ENCODE measurements around the gene GGT7.
"Not testable (repeated sequence)": the region's sequence is repeated elsewhere in the genome, so short reads cannot be mapped to it uniquely, and the experiment has no call there.

GGT7 gene

GRCh38 chr20:34880971-34881370 is 8.3 kb upstream of the GGT7 start:
- DNase-seq, result not testable (repeated sequence)

- no peak for DNase-seq
These were observed 7.7 kb upstream of the GGT7 start for GRCh38 chr20:34880215-34880850.

- DNase-seq, result no peak
These were observed 4.0 kb upstream of the GGT7 start, which contains the start of gene ACSS2 for GRCh38 chr20:34876406-34877282. TSS of gene ACSS2 (plus strand) at chr20:34876612. CDS start at chr20:34876646, 34 bp downstream.

- DNase-seq, result peak; percentile 94
These were observed 3.2 kb upstream of the GGT7 start for GRCh38 chr20:34875642-34876405.

- DNase-seq, result peak; percentile 82
These were observed 1.5 kb upstream of the GGT7 start for GRCh38 chr20:34874094-34874654.

GRCh38 chr20:34873583-34874093 is 982 bp upstream of the GGT7 start:
- DNase-seq, result no peak

GRCh38 chr20:34871966-34872621 is 562 bp downstream of the GGT7 start:
- DNase-seq, result no peak

GRCh38 chr20:34871320-34871926 is 1.2 kb downstream of the GGT7 start:
- no peak for DNase-seq

- DNase-seq, result no peak
These were observed 8.4 kb downstream of the GGT7 start for GRCh38 chr20:34864216-34864615.

GRCh38 chr20:34863421-34863965 is 9.2 kb downstream of the GGT7 start:
- no peak for DNase-seq

GRCh38 chr20:34862724-34863123 is 9.9 kb downstream of the GGT7 start:
- no peak for DNase-seq

- no peak for DNase-seq
These were observed 11.1 kb downstream of the GGT7 start for GRCh38 chr20:34861386-34862084.

GRCh38 chr20:34859826-34860545 is 12.7 kb downstream of the GGT7 start:
- no peak for DNase-seq

GRCh38 chr20:34859367-34859766 is 13.3 kb downstream of the GGT7 start:
- DNase-seq, result no peak

GRCh38 chr20:34852298-34852697 is 20.4 kb downstream of the GGT7 start:
- DNase-seq, result no peak

- no peak for DNase-seq
These were observed 21.7 kb downstream of the GGT7 start for GRCh38 chr20:34850969-34851368.

GRCh38 chr20:34849778-34850177 is 22.9 kb downstream of the GGT7 start:
- no peak for DNase-seq

GRCh38 chr20:34848597-34848996 is 24.1 kb downstream of the GGT7 start:
- DNase-seq, result no peak

- no peak for DNase-seq
These were observed 29.2 kb downstream of the GGT7 start for GRCh38 chr20:34843421-34843820.

- DNase-seq, result no peak
These were observed 30.5 kb downstream of the GGT7 start for GRCh38 chr20:34842143-34842542.

Measured in MV-4-11 (cell line).